Activated naive CD4-positive, alpha-beta T cell treated with anti-CD3 and anti-CD28 coated beads, Interleukin-2, amount 50 U/mL, for 72 hours (primary cell): ENCODE results near the gene PTPN3. TPM values are rescaled to one million over a fixed set of nuclear protein-coding genes. Genes with fewer than 3 reads are reported as not detected.
A peak's percentile ranks its signal among the peaks of the same experiment; 100 is the strongest.
"Not testable (repeated sequence)": the region's sequence is repeated elsewhere in the genome, so short reads cannot be mapped to it uniquely, and the experiment has no call there.

Experiments
- ATAC-seq, 2 donors: fragments of 150-1000 bp; cut with Tn5 transposase; 2 replicates each; pipeline ENCODE4 v1.10.0; 2021; ENCODE audit warnings: mild to moderate bottlenecking in 2 of 2, moderate library complexity in 2 of 2
- DNase-seq, 2 donors: peaks; one replicate each; pipeline ENCODE4 v3.0.0; 2021 to 2022; ENCODE audit warnings: low spot score in 2 of 2
- H3K27ac Mint-ChIP-seq, 2 donors: one replicate each; pipeline ENCODE4 v1.8.0; 2022; ENCODE audit warnings: mild to moderate bottlenecking in 2 of 2, mixed read lengths in 2 of 2
- H3K36me3 Mint-ChIP-seq, 2 donors: one replicate each; pipeline ENCODE4 v1.8.0; 2022; ENCODE audit warnings: mixed read lengths in 2 of 2
- H3K9me3 Mint-ChIP-seq, 2 donors: one replicate each; pipeline ENCODE4 v1.8.0; 2022; ENCODE audit warnings: mixed read lengths in 2 of 2
- total RNA-seq, 2 donors: library from RNA; stranded (reverse); gene quantifications; one replicate each; pipeline ENCODE4 v1.2.3, GENCODE V29; 2022

PTPN3 gene
- total RNA-seq, 2 donors from 2014 or later: 0.80 to 0.99 TPM

DNA sequence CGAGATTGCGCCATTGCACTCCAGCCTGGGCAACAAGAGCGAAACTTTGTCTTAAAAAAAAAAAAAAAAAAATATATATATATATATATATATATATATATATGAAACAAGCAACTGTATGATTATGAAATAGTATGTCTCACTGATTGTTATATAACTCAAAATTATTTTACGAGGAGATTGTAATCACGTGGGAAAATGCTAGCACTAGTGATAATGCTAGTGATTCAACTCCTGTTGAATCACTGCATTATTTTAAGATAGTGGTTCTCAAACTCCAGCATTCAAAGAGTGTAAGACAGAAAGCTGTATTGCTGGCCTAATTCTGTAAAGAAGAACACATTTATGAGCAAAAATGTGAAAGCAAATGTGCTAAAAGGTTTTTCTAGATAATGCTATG lies 12.4 kb upstream of the PTPN3 start:
- no peaks in the 10 kb centered on the region for H3K36me3 Mint-ChIP-seq
- no peak for ATAC-seq
- no peak overlapping the region for H3K27ac Mint-ChIP-seq
- DNase-seq: no peak
- H3K9me3 Mint-ChIP-seq: no peaks in the 10 kb centered on the region

DNA sequence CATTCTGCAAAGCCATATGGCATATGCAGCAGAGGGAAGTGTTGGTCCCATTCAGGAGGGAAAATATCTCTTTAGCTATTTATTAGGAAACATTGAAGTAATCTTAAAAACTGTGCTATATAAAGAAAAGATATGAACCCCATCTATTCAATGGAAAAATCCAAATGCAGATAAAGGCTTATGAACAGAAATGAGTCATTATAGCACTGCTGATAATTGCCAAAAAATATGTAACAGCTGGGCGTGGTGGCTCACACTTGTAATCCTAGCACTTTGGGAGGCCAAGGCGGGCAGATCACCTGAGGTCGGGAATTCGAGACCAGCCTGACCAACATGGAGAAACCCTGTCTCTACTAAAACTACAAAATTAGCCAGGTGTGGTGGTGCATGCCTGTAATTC lies 11.9 kb upstream of the PTPN3 start:
- not testable (repeated sequence) for H3K27ac Mint-ChIP-seq, DNase-seq, H3K9me3 Mint-ChIP-seq, ATAC-seq, H3K36me3 Mint-ChIP-seq

DNA sequence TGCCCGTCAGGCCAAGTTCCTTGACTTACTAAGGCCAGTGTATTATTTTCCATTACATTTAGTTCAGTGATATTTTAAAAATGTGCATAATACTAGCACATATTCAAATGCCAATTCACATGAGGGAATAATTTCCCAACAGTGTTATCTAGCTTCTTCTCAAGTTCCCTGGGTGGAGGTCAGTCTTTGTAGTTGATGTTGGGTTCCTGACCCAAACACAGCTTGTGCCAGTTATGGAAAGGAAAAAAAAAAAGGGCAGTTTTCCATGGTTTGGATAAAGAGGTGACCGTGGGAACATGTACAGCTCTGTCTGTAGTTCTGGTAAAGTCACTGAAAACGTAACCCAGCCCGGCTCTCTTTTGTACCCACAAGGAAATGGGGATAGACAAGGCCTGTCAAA lies 11.5 kb upstream of the PTPN3 start:
- no peaks in the 10 kb centered on the region for H3K36me3 Mint-ChIP-seq
- H3K9me3 Mint-ChIP-seq: no peaks in the 10 kb centered on the region
- no peak for ATAC-seq
- DNase-seq: no peak
- no peak overlapping the region for H3K27ac Mint-ChIP-seq

DNA sequence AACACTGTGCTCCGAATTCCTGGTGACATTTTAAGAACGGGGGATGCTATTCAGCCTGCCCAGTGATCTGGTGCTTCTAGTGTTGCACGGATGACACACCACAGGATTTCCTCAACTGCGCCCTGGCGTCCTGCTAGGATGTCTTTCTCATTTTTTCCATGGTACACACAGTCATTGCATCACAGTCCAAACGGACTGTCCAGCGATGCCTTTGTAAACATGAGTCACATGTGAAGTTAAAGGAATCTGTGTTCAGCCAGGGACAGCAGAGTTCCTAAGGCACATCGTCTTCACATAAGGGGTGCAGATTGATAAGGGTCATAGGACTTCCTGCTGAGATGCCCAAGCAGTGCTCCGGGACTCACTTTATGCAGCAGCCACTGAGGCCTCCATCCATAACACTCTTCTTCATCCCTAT lies 9.3 kb upstream of the PTPN3 start:
- Mint-ChIP-seq H3K9me3 (no peaks in the 10 kb centered on the region), H3K27ac (no peak overlapping the region), H3K36me3 (no peaks in the 10 kb centered on the region)
- ATAC-seq (no peak), DNase-seq (no peak)

DNA sequence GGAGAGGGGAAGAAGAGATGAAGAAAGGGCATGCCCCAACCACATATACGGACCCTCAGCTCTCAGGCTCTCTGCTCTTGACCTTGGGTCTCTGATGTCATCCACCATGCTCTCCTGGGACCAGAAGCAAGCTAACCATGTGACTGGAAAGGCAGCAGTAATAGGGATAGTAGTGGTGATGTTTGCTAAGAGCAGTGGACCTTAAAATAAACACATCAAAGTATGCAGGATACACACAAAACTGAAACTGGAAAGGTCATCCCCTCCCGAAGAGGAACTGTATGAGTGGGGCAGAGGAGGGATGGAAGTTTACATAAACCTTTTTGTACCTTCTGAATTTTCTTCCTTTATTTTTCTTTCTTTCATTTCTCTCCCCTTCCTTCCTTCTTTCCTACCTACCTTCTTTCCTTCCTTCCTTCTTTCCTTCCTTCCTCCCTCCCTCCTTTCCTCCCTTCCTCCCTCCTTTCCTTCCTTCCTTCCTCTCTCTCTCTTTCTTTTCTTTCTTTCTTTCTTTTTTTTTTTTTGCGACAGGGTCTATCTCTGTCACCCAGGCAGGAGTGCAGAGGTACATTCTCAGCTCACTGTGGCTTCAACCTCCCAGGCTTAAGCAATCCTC lies 8.1 kb upstream of the PTPN3 start:
- no peaks in the 10 kb centered on the region for H3K36me3 Mint-ChIP-seq
- DNase-seq (no peak), ATAC-seq (no peak)
- no peaks in the 10 kb centered on the region for H3K9me3 Mint-ChIP-seq
- no peak overlapping the region for H3K27ac Mint-ChIP-seq

DNA sequence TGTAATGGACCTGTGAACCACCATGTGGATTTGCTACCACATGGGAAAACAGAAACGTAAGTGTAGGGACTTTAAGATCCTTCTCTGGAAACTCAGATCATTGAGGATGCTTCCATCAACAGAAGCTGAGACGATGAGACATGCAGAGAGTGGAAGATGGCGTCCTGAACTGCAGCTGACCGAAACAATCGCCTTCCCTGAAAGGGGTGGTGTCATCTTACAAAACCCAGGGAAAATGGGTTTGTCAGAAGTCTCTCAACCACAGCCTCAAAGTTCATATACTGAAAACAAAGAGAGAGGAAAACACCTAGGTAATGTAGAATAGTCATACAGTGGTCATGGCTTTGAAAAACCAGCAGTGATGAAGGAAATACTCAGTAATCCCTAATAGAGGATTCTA lies 6.6 kb upstream of the PTPN3 start:
- ATAC-seq (no peak), DNase-seq (no peak)
- Mint-ChIP-seq H3K36me3 (no peaks in the 10 kb centered on the region), H3K27ac (no peak overlapping the region), H3K9me3 (no peaks in the 10 kb centered on the region)

DNA sequence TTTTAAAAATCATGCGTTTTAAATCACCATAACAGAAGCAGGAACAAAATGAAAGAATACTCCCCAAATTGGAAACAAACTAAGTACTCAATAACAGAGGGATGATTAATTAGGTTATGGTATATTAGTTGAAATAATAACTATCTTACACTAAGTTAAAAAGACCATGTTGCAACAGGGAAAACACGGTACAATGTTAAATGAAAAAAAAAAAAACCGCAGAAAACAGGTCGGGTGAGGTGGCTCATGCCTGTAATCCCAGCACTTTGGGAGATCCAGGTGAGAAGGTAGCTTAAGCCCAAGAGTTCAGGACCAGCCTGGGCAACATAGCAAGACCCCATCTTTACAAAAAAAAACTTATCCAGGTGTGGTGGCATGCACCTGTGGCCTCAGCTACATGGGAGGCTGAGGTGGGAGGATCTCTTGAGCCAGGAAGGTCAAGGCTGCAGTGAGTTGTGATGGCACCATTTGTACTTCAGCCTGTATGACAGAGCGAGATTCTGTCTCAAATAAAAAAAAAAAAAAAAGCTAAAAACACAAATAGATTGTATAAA lies 2.4 kb upstream of the PTPN3 start:
- ATAC-seq (no peak), DNase-seq (no peak)
- H3K9me3 Mint-ChIP-seq: no peaks in the 10 kb centered on the region
- peaks cover 10 to 11% of the 10 kb centered on the region in 2 donors for H3K36me3 Mint-ChIP-seq
- no peak overlapping the region for H3K27ac Mint-ChIP-seq

DNA sequence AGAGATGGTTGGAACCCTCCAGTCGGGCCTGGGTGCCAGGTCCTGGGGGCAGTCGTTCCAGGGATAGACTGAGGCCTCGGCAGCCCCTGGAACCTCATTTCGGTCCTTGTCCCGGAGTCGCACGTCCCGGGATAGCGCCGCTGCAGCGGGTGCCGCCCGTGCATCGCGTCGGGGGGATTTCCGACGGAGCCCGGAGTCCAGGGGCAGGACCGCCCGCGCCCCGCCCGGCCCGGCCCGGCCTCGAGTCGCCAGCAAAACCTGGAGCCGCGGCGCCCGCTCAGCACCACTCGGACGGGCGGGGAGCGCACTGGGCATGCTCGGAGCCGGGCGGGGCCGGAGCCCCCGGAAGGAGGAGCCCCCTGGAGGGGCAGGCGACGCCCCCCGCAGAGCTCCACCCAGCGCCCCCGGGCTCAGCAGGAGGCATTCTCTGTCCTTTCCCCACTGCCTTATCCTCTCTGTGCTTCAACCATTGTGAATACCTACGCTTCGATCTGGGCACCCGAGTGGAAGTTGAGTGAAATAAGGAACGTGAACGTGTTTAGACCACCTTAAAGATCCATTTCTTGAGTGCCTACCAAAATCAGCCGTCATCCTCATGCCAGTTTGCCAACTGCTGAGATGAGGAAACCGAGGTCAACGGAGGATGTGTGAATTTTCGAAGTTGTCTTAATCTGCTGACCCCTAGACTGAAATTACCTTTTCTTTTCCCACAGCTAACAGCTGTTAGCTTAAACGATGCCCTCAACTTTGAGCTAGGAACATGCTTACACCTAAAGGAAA lies 1.7 kb upstream of the PTPN3 start:
- no peak for DNase-seq
- Mint-ChIP-seq H3K36me3 (peaks cover 10 to 11% of the 10 kb centered on the region in 2 donors), H3K9me3 (no peaks in the 10 kb centered on the region), H3K27ac (no peak overlapping the region)
- peak in 1 of 2 donors; percentile 16 for ATAC-seq

DNA sequence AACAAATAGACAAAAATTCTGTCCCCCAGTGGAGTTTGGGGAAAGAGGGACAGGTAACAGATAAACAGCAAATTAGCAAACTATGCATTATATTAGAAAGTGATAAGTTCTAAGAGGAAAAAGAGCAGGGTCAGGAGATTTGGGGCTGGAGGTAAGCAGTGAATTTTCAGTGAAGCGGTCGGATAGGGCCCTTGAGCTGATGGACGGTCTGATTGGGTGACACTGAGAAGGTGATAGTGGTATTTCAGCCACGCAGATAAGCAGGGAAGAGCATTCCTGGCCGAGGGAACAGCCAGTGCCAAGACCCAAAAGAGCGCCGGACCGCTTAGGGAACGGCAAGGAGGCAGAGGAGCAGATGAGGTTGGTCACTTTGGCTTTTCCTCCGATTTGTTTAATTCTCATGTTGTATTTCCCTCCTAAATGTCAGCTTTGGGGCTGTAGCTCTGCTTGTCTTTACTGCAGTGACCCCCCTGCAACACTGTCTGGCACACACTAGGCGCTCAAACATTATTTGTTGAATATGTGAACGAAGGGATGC lies 1.1 kb upstream of the PTPN3 start:
- no peak for ATAC-seq

DNA sequence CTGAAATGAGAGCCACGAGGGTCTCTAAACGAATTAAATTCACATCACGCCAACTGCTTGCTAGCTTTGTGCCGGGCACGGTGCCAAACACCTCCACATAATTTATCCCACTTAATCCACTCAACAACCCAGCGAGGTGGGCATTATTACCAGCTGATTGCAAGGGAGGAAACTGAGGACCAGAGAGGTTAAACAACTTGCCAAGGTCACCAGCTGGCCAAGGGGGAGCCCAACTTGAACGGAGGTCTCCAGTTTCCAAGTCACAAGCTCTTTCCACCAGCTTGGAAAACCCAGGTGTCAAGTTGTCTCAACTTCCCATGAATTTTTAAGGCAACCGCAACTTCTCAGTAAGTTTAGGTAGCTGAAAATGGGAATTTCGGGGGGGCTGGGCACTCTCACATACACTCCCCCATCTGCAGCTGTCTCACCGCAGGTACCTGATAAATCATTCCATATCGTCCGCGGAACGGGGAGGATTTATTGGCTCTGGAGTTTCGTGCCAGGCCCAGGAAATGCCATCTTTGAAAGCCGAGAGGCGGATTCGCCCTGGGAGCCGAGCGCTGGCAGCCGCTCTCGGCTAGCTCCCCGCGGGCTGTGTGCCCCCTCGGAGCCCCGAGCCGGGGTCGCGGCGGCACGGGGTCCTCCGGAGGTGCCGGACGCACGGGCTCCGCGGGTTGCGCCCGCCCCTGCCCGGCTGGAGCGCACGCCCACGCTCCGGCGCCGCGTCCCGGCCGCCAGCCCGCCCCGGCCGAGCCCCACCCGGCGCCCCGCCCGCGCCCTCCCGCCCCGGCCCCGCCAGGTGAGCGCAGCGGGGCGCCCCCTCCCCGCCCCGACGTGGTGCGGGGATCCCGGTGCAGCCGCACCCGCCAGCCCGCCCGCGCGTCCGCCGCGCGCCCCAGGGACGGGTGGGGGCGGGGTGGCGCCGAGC lies 617 bp downstream of the PTPN3 start:
- no peak for ATAC-seq
- Mint-ChIP-seq H3K9me3 (no peaks in the 10 kb centered on the region), H3K36me3 (peaks cover 10 to 11% of the 10 kb centered on the region in 2 donors), H3K27ac (no peak overlapping the region)
- no peak for DNase-seq

More for the DNA sequence above, 1.1 kb upstream of the PTPN3 start:
- Mint-ChIP-seq H3K27ac (no peak overlapping the region), H3K9me3 (no peaks in the 10 kb centered on the region), H3K36me3 (peaks cover 10 to 11% of the 10 kb centered on the region in 2 donors)
- no peak for DNase-seq

DNA sequence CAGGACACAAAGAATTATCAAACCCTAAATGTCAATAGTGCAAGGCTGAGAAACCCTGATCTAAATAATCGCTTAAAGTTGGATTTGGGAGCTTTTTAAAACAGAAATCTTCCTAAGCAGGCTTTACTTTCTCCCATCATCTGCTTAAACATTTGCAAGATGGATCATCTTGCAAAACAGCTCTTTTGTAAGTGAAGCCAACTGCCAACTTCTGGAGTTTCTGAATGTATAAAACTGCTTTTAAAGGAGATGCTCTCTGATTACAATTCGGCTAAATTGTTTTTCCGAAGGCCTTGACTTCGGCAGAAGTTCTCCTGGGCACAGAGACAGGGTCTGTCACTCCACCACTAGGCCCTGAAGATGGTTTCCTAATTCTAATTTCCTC lies 1.3 kb downstream of the PTPN3 start:
- DNase-seq: no peak
- no peaks in the 10 kb centered on the region for H3K9me3 Mint-ChIP-seq
- H3K27ac Mint-ChIP-seq: no peak overlapping the region
- peaks cover 10 to 11% of the 10 kb centered on the region in 2 donors for H3K36me3 Mint-ChIP-seq
- no peak for ATAC-seq

DNA sequence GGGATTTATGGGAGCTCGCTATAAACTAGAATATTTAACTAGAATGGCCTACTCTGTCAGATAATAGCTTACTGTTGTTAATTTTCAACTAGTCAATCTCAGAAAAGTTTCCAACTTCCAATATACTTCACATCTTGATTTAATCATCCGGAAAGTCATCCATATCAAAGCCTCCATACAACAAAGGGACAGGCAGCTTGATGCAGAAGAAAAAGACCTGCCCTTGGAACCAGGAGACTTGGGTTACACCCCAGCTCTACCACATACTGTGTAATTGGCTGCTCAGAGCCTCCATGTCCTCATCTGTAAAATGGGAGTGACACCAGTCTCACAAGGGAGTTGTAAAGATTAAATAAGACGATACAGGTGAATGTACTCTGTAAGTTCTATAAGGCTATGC lies 1.9 kb downstream of the PTPN3 start:
- no peak for ATAC-seq
- DNase-seq: no peak
- H3K9me3 Mint-ChIP-seq: no peaks in the 10 kb centered on the region
- peaks cover 10 to 11% of the 10 kb centered on the region in 2 donors for H3K36me3 Mint-ChIP-seq
- H3K27ac Mint-ChIP-seq: no peak overlapping the region

DNA sequence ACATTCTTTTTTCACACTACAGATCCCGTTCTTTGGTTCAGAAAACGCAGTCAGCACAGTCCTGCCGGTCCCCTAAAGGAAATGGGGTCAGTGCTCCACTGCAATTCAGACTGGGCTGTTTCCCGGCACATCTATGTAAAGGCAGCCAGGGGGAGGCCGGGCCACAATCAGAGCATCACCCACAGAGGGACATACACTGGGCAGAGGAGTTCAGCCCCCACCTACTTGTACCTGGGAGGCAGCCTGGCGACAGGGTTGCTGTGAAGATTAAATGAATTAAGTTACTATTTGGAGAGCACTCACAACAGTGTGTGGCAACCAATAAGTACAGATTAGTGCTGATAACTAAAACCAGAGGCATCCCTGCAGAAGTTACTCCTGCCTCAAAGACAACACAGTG lies 4.5 kb downstream of the PTPN3 start:
- Mint-ChIP-seq H3K27ac (no peak overlapping the region), H3K36me3 (peaks cover 4% of the 10 kb centered on the region in 2 donors), H3K9me3 (no peaks in the 10 kb centered on the region)
- no peak for ATAC-seq
- no peak for DNase-seq

DNA sequence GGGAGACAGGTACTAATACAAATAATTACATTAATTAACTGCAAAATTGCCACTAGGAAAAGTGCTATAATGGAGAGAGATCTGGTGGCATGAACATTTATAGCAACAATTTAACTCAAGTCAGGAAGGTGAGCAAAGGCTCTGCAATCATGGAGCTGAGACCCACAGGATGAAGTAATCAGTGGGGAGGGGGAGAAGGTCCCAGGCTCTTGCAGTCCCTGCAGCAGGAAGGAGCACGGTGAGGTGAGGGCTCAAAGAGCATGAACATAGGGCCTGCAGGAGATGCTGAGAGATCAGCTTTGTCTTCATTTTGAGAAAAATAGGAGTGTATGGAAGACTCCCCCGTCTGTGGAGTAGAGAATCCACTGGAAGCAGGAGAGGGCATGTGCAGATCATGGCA lies 6.5 kb downstream of the PTPN3 start:
- ATAC-seq (no peak), DNase-seq (no peak)
- Mint-ChIP-seq H3K36me3 (no peaks in the 10 kb centered on the region), H3K27ac (no peak overlapping the region), H3K9me3 (no peaks in the 10 kb centered on the region)

DNA sequence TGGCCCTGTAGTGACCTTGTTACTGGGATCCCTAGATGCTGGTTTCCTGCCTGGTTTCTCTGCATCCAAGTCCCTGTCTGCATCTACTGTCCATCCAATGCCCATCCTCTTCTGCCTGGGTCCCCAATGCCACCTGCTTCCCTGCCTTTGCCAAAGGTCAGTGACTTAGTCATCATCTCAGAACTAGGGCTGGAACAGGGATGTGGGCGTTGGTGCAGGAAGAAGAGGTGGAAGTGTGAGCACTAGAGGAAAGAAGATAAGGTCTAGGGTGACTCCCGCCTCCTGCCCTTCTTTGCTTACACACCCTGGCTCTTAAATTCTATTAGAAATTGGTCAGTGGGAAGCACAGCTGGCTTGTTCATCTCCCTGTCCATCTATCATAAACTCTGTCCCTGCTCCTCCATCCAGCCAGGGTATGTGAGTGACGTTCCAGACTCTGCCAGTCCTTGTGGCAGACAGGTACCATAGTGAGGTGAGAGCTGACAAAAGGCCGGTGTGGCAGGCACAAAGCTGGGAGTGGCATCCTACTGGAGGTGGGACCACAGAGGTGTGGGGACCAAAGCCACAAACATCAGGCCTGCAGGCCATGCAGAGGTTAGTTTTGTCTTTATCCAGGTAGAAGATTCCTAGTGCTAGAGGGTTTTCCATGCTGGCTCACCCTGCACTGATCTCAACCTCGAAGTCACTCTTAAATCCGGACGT lies 9.2 kb downstream of the PTPN3 start:
- ATAC-seq (no peak), DNase-seq (no peak)
- no peaks in the 10 kb centered on the region for H3K9me3 Mint-ChIP-seq
- no peaks in the 10 kb centered on the region for H3K36me3 Mint-ChIP-seq
- no peak overlapping the region for H3K27ac Mint-ChIP-seq

DNA sequence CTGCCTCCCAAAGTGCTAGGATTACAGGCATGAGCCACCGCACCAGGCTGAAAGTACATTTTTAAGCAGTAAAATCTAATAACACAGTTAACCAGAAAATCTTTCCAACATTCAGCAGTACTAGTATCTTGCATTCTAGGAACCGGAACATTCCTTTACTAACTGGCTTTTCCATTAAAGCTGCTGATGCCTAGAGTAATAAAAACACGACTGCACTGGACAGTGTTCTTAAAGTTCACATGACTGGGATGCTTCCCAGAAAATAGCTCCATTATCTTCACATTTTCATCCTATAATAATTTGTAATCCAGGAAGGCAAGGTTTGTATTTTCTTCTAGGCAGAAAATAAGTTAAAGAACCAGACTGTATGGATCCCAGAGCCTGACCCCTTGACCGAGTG lies 9.8 kb downstream of the PTPN3 start:
- ATAC-seq (no peak), DNase-seq (no peak)
- H3K27ac Mint-ChIP-seq: no peak overlapping the region
- H3K9me3 Mint-ChIP-seq: no peaks in the 10 kb centered on the region
- H3K36me3 Mint-ChIP-seq: no peaks in the 10 kb centered on the region
